GM10266 (cell line): ENCODE measurements around the gene HAS3.

Source experiments
- DNase-seq: peaks from one replicate; pipeline ENCODE4 v3.0.0; 2012; ENCODE audit errors: extremely low spot score
- CTCF ChIP-seq: IDR thresholded peaks from 2 replicates; pipeline ENCODE4 v1.5.1; 2012; ENCODE audit warnings: mild to moderate bottlenecking, low read depth; ENCODE audit not compliant: control insufficient read depth, insufficient read depth; ENCODE audit errors: missing control alignments

Gene HAS3

DNA sequence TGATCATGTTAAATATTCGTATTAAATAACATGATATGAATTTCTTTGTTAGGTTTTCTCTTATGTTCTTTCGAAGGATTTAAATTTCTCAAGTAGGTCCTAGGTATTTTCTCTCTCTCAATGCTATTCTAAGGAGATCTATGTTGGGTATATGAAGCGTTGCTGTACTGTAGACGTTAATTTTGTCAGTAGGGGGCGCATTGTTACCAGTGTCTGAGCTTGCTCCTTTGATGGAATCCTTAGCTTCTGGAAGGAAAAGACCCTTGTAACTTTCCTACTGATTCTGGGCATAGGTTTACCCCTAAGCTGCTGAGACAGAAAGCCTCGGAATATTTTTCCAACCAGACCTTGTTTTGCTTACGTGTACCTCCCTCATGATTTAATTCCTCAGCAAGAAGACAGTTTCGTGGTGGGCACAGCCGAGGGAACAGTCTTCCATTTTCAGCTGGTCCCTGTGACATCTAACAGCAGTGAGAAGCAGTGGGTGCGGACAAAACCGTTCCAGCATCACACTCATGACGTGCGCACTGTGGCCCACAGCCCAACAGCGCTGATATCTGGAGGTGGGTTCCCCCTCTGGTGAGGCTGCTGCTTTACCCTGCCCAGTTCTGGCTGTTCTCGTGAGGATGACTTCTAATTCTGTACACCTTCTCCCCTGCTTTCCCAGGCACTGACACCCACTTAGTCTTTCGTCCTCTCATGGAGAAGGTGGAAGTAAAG, 44.9 kb downstream of the HAS3 start:
- peak; percentile 59 for DNase-seq
- TF ChIP-seq CTCF: peak; percentile 74

DNA sequence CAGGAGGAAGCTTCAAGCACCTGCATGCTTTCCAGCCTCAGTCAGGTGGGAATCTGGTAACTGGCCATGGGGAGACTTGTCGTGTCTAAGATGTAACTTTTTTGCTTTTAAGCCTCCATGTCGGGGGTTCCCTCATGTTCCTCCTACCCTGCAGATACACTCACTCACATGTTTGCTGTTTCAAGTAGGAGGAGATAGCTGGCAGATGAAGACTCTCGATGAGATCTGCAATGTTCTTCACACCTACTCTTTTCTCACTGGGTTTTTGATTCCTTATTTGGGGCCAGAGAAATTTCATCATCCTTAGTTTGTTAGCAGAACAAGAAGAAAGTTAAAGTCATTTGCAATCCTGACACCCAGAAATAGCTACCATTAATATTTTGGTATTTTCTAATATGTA, 51.7 kb downstream of the HAS3 start:
- TF ChIP-seq CTCF: no peak
- DNase-seq: no peak

GRCh38 chr16:69160192-69160591, 54.7 kb downstream of the HAS3 start:
- DNase-seq: no peak
- no peak for TF ChIP-seq CTCF

- TF ChIP-seq CTCF: no peak
- DNase-seq: no peak
These were observed 60.1 kb downstream of the HAS3 start for GRCh38 chr16:69165584-69165983.

DNA sequence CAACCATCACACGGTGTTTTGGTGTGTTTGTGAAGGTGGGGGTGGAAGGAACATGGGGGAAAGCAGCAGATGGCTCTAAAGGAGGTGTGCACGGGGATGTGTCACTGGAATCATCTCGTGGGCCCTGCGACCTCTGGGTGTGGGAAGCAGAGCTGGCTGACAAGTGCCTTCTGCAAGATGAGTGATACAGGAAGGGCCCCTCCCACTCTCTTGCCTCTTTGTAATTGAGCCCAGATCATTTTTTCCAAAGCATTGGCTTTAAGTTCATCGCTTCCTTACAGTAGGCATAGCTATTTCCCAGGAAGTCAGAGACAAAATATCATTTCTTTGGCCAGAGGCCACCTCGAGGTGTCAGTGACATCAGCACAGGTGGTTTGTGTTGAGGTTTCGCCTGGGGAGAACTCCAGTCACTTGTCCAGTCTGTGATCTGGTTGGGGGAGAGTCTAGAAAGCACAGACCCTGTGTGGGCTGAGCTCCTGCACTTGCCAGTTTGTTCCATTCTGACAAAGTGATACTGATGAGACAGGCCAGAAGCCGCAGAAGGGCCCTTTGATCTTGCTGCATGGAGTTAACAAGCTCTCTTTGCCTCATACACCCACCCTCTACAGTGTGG, 60.9 kb downstream of the HAS3 start:
- no peak for TF ChIP-seq CTCF
- DNase-seq: peak; percentile 63

- DNase-seq: no peak
- no peak for TF ChIP-seq CTCF
These were observed 61.8 kb downstream of the HAS3 start for GRCh38 chr16:69166946-69167930.
